Astrocyte (in vitro differentiated cells and primary cell): ENCODE results near the gene SPPL3.

ENCODE experiments used
- EZH2 ChIP-seq: IDR thresholded peaks from 2 replicates; pipeline ENCODE4 v1.6.1; 2012; ENCODE audit warnings: mild to moderate bottlenecking, low read length, inconsistent platforms; ENCODE audit not compliant: insufficient read depth
- TF ChIP-seq, protein P1 (sequence below): IDR thresholded peaks from 2 replicates; pipeline ENCODE4 v1.5.1; 2011; ENCODE audit warnings: low read depth, mild to moderate bottlenecking, inconsistent platforms, low read length, moderate library complexity; ENCODE audit not compliant: insufficient read depth

DNA sequence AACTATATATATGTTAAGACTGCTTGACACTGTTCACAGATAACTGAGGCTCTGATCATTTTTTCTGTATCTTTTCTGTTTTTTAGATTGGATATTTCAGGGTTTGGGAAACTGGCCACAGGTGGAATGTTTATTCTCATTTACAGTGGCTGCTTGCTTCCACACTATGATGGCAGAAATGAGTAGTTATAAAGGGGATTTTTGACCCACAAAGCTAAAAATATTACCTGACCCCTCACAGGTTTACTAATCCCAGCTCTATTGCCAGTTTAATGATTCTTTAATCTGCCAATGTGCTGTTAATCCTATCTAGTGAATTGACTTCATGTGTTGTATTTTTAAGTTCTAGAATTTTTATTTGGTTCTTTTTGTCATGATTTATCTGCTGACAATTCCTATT, 148.9 kb downstream of the SPPL3 start:
- TF ChIP-seq, protein P1, sequence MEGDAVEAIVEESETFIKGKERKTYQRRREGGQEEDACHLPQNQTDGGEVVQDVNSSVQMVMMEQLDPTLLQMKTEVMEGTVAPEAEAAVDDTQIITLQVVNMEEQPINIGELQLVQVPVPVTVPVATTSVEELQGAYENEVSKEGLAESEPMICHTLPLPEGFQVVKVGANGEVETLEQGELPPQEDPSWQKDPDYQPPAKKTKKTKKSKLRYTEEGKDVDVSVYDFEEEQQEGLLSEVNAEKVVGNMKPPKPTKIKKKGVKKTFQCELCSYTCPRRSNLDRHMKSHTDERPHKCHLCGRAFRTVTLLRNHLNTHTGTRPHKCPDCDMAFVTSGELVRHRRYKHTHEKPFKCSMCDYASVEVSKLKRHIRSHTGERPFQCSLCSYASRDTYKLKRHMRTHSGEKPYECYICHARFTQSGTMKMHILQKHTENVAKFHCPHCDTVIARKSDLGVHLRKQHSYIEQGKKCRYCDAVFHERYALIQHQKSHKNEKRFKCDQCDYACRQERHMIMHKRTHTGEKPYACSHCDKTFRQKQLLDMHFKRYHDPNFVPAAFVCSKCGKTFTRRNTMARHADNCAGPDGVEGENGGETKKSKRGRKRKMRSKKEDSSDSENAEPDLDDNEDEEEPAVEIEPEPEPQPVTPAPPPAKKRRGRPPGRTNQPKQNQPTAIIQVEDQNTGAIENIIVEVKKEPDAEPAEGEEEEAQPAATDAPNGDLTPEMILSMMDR: no peak
- TF ChIP-seq EZH2: no peak
